Stimulated activated CD4-positive, alpha-beta T cell treated with anti-CD3 and anti-CD28 coated beads, Interleukin-2, amount 100 ng/mL, for 4 hours (primary cell): ENCODE measurements around the gene ADGRF1.
"Not testable (repeated sequence)": the region's sequence is repeated elsewhere in the genome, so short reads cannot be mapped to it uniquely, and the experiment has no call there.

Experiments
- DNase-seq: peaks from one replicate; pipeline ENCODE4 v3.0.0-alpha.2; 2020; ENCODE audit warnings: low read depth

ADGRF1 gene

GRCh38 chr6:47042275-47042791 is at the start of gene ADGRF1:
Gene ADGRF1 (minus strand): TSS chr6:47042332. CDS start chr6:47029061, 13,271 bp downstream.
- DNase-seq, result no peak

GRCh38 chr6:47090881-47091280 is 48.7 kb upstream of the ADGRF1 start:
- DNase-seq, result no peak

DNA sequence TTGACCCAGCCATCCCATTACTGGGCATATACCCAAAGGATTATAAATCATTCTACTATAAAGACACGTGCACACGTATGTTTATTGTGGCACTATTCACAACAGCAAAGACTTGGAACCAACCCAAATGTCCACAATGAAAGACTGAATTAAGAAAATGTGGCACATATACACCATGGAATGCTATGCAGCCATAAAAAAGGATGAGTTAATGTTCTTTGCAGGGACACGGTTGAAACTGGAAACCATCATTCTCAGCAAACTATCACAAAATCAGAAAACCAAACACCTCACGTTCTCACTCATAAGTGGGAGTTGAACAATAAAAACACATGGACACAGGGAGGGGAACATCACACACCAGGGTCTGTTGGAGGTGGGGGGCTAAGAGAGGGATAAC is 47.3 kb upstream of the ADGRF1 start:
- not testable (repeated sequence) for DNase-seq

DNA sequence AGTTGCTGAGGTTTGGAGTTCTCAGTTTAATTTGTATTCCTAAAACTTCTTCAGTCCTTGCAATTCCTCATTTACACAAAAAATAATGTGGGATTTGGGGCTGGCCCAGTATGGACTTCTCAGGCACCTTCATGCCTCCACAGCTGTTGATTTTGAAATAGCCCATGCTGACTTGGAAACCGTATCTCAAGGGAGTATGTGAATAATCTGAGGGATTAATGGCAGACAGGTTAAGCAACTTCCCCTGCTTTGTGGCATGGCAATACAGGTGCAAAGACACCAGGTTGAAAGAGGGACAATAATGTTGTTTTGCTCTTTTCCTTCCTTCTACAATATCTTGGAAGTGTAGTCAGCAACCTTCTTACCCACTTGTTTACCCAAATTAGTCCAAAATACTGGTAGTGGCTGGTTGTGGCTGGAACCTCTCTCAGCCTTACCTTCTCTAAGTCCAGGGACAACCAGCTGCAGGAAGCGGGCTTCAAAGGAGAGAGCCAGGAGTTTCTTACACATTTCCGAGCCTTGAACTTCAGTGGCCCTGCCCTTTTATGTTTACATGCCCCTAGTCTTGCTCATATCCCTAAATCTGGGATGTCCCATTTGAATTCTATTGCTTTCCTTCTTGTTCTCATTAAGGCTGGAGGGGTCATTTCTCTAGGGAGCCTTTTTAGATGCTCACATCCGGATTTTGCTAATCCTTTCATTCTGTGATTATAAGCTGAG is 44.1 kb upstream of the ADGRF1 start:
- no peak for DNase-seq

DNA sequence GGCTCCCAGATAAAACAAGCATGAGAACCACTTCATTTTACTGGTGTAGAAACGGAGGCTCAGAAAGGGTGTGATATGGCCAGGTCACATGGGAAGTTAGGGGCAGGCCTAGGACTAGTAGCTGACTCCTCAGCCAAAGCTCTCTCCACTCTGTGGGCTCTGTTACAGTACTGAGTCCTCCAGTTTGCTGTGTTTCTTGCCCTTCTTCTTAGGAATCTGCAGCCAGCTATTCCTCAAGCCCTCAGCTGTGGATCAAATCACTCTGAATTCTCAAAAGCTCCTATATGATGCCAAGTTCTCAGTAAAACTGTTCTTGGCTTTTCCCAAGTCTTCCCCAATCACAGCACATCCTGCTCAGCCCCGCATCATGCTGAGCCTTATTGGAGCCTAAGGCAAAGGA is 42.5 kb upstream of the ADGRF1 start:
- no peak for DNase-seq

GRCh38 chr6:47083586-47084047 is 41.5 kb upstream of the ADGRF1 start:
- DNase-seq, result no peak

- DNase-seq, result no peak
These were observed 38.0 kb upstream of the ADGRF1 start for GRCh38 chr6:47080083-47080596.

- DNase-seq, result no peak
These were observed 37.5 kb upstream of the ADGRF1 start for GRCh38 chr6:47079638-47080037.

- no peak for DNase-seq
These were observed 36.9 kb upstream of the ADGRF1 start for GRCh38 chr6:47078991-47079390.

DNA sequence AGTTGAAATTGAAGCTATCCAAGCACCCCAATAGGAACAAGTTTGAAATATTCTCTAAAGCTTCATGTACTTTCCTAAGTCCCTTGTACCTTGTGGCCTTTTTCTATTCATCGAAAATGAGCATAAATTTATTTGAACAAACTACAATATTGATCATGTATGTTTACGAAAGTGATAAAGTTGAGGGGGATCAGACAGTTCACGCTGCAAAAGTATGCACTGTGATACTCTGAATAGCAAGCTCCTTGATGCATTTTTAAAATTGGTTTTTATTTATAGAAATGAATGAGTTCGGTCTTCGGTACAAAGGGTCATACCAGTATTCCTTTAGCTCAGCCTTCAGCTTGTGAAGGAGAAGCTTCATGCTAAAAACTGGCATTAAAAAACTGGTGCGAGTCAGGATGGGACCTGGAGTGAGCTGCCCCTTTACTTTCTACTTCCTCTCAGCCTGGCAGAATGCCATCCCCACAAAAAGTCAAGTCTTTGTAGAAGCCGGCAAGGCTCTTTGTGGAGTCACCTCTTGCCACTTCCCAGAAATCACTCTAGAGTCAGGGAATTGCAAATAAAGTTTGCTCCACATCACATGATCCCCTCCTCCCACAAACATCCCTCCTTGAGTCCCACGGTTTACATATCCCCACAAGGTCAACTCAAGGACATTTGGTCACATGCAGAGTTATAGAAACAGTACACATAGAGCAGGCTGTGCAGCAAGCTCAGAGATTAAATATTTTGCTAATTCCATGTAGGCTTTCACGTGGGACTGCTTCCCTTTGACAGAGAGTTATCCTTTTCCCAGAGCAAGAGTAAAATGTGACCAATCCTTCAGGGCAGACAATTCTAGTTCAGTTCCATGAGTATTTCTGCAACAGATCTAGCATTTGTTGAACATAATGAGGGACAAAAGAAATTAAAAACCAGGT is 34.6 kb upstream of the ADGRF1 start:
- no peak for DNase-seq

- no peak for DNase-seq
These were observed 33.7 kb upstream of the ADGRF1 start for GRCh38 chr6:47075741-47076421.

GRCh38 chr6:47075168-47075567 is 33.0 kb upstream of the ADGRF1 start:
- no peak for DNase-seq

GRCh38 chr6:47073125-47074110 is 31.3 kb upstream of the ADGRF1 start:
- no peak for DNase-seq

GRCh38 chr6:47072667-47073066 is 30.5 kb upstream of the ADGRF1 start:
- DNase-seq, result no peak

DNA sequence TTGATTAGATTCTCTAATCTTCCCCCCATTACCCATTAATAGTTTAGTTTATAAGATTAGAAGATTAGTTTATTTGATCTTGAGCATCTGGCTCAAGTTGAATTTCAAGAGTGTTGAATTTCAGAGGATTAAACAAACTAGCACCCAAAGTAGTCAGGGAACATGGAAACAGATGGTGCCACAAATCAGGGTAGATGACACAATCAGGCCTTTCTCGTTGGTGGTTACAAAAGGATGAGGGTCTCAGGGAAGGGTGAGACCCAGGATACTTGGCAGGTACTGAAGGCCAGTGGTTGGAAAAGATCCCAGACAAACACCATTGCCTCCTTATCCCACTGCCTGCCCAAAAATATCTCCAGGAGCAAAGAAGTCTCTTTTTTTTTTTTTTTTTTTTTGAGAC is 29.5 kb upstream of the ADGRF1 start:
- DNase-seq, result no peak

GRCh38 chr6:47070461-47070860 is 28.3 kb upstream of the ADGRF1 start:
- DNase-seq, result no peak

GRCh38 chr6:47069156-47069555 is 27.0 kb upstream of the ADGRF1 start:
- no peak for DNase-seq

DNA sequence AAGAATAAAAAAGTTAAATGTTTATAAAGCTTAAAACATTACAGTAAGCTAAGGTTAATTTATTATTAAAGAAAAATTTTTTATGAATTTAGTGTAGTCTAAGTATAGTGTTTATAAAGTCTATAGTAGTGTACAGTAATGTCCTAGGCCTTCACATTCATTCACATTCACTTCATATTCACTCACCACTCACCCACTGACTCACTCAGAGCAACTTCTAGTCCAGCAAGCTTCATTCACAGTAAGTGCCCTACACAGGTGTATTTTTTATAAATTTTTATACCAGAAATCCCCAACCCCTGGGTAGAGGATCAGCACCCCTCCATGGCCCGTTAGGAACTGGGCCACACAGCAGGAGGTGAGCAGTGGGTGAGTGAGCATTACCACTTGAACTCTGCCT is 24.3 kb upstream of the ADGRF1 start:
- no peak for DNase-seq

DNA sequence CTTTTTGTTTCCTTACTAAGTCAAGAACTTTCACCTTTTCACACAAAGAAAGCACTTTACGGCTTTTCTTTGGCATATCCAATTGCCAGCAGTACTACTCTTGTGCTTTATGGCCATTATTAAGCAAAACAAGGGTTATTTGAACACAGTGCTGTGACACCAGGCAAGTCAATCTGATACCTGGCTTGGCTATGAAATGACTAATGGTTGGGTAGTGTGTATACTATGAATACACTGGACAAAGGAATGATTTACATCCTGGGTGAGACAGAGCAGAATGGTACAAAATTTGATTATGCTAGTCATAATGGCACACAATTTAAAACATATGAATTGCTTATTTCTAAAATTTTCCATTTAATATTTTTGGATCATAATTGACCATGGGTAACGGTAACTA is 22.1 kb upstream of the ADGRF1 start:
- DNase-seq, result no peak

DNA sequence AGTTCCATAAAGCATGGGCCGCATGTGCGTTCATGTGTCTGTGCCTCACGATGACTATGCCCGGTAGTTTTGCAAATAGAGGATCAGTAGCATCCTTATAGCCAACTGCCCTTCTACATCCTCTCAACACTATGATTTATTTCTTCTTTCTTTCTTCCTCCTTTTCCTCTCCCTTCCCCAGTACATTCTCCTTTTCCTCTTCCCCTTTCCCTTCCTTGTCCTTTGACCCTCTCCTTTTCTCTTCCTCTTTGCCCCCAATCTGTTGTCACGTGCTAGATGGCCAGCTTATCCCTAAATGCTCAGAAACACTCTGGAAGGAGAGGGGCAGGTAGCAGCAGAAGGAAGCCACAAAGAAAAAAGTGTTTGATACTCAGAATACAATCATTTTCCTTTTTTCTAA is 20.2 kb upstream of the ADGRF1 start:
- no peak for DNase-seq
